Limb (tissue), 2 donors: ENCODE data around the gene GNAO1.

Source experiments
- DNase-seq, 2 donors: peaks; one replicate each; pipeline ENCODE4 v3.0.0-alpha.2; 2016; ENCODE audit errors: extremely low spot score in 2 of 2

The GNAO1 gene

GRCh38 chr16:56265184-56265583, 73.9 kb downstream of the GNAO1 start:
- peak in 1 of 2 donors; percentile 20 for DNase-seq

DNA sequence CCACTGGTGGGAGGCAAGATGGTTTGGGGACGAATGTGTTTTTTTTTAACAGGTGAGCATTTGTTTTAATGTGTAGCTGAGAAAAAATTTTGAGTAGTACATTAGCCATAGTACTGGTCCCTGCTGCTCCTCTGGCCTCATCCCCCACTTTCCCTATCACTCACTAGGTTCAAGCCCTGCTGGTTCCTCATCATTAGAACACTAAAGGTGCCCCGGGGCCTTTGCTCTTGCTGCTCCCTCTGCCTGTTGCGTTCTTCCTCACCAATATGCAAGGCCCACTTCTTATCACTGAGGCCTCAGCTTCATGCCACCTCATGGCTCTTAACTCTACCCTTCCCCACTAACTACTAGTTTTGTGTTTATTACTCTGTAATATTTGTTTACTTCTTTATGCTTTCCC, 74.5 kb downstream of the GNAO1 start:
- no peak for DNase-seq

- peak in 1 of 2 donors; percentile 16 for DNase-seq
These were observed 75.6 kb downstream of the GNAO1 start for GRCh38 chr16:56266641-56267607.

DNA sequence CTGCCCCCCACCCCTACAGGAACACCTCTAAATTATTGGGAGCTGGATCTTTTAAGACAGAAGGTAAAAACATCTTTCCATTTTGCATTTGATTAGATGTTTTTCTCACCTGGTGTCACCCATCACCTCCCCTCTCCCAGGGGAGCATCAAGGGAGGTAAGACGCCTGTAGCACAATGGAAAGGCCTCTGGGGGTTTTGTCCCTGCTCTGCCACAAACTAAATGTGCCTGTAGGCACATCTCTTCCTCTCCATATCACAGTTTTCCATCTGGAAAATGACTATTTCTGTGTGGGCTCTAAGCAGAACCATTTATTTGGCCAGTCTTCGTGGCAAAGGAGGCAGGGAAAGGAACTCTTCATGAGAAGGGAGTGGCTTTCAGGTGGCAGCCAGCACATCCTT, 76.6 kb downstream of the GNAO1 start:
- DNase-seq, result no peak

- DNase-seq, result no peak
These were observed 77.5 kb downstream of the GNAO1 start for GRCh38 chr16:56268799-56269198.

- DNase-seq, result no peak
These were observed 78.0 kb downstream of the GNAO1 start for GRCh38 chr16:56269281-56269680.

DNA sequence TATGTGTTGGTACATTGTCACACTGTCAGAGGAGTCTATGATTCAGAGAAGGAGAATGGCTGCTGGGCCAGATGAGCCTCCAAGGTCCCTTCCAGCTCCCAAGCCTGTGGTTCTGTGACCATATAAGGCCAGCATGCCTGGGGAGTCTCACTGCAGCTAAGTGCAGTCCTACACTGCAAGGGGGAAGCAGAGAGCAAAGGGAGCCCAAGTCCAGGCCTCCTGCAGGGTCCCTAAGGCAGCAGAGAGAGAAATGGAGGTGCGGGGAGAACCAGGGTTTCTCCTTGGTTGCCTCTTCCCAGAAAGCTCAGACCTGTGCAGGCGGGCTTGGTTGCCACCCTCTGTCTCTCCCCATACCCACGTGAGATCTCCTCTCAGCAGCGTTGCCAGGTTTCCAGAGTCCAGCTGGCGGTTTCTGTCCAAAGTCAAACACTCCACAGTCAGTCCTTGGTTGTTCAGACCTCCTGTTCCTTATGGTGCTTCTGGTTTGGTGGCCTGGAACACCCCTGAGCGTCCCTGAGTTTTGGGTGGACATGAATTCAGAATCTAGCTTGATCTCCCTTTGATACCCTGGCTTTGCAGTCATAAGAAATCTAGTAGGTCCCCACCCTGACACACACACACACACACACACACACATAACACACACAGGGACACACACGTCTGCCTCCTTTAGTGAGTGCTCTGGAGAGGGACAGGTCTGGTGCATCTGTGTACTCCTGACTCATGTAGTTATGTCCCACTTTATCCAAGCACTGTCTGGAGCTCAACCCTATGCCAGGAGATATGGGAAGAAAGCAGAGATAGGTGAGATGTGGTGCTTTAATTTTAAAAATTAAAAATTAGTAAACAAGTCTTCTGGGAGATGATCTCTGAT, 78.8 kb downstream of the GNAO1 start:
- DNase-seq, result no peak

DNA sequence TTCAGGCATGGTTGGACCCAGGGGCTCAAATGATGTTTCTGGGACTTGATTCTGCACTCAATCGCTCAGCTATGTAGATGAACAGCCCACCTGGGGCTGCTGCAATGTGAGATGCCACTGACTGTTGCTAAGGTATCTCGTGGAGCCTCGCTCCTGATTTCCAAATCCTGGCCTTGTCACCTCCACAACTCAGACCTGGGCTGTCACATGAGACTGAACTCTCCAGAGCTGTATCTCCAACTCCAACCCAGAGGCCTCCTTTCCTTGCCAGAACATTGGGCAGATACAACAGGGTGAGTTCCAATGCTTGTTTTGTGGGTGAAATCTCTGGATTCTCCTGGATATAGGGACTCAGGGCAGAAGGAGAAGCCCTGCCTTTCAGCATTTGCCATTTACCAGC, 79.5 kb downstream of the GNAO1 start:
- DNase-seq, result no peak

- no peak for DNase-seq
These were observed 81.2 kb downstream of the GNAO1 start for GRCh38 chr16:56272583-56272894.

DNA sequence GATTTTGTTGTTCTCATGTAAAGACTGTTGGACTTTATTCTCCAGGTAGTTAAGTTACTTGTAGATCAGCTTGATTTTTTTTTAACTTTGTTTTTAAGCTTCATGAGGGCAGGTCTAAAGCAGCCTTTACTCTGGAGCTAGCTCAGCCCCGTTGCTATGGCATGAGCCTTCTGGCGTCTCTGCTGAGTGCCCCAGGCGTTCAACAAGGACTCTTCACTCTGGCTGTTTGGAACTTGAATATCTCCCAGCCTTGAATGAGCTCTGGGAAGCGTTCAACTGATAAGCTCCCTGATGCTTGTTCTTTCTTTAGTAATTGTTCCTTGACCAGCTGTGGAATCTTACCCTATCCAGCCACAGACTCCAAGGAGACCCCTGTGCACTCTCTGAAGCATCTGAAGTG, 82.3 kb downstream of the GNAO1 start:
- no peak for DNase-seq

GRCh38 chr16:56274369-56274768, 83.1 kb downstream of the GNAO1 start:
- no peak for DNase-seq

GRCh38 chr16:56275076-56275475, 83.8 kb downstream of the GNAO1 start:
- no peak for DNase-seq

DNA sequence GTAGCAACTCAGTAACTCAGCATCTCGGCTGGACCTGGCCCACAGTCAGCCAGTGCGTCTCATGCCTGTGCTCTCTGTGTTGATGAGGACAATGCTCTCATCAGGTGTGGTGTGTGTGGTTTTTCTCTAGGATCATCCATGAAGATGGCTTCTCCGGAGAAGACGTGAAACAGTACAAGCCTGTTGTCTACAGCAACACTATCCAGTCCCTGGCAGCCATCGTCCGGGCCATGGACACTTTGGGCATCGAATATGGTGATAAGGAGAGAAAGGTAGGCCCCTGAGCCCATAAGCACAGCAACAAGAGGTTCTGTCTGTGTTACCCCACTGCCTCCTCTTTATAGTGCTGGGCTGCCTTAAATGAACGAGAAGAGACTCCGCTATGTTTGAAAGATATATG, 84.5 kb downstream of the GNAO1 start:
- no peak for DNase-seq

DNA sequence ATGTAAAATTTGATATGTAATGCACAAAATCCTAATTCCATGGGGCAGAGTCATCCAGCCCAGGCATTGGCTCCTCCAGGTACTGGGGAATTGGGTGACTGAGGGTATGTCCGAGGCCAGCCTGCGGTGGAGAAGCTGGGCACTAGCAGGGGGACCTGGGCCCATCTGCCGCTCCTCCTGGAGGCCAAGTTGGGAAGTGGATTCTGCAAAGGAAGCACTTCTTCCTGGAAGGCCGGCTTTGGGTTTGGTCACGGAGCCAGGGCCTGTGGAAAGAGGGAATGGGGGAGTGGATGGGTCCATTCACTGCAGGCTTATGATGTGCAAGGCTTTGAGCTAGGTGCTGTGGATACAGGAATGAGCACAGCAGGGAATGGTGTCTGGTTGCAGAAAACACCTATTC, 85.8 kb downstream of the GNAO1 start:
- no peak for DNase-seq

- no peak for DNase-seq
These were observed 87.0 kb downstream of the GNAO1 start for GRCh38 chr16:56278196-56278855.

DNA sequence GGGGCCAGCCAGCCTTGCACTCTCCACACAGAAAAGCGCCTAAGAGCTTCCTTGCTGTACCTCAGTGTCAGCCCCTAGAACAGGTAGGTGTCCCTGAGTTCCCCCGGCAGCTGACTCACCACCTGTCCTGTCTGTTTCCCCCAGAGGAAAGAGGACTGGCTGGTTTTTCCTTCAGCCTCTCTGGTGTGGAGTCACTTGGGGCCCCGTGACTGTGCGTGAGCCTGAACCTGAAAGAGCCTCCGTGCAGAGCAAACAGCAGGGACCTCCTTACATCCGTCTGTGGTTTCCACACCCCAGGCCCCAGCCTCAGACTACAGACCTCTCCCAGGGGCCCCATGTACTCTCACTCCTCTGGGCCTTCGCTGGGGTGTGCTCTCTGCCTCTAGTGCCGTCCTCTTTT, 87.8 kb downstream of the GNAO1 start:
- no peak for DNase-seq

GRCh38 chr16:56279914-56280313, 88.6 kb downstream of the GNAO1 start:
- no peak for DNase-seq

- DNase-seq, result no peak
These were observed 90.0 kb downstream of the GNAO1 start for GRCh38 chr16:56281249-56281805.

DNA sequence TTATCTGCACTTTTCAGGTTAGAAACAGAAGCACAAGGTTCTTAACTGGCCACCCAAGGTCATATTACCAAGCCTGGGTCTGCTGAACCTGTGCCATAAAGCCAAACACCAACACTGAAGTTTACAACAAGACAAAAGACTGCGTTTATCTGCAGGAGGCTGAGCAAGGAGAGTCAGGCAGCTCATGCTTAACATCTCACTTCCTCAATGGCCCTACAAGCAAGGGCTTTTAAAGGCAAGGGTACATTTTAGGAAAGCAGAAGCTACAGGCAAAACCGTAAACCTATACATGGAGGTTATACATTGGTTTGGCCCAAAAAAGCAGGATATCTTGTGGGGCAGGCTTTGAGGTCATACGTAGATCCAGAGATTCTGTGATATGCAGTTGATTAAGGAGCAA, 91.2 kb downstream of the GNAO1 start:
- DNase-seq, result no peak

- no peak for DNase-seq
These were observed 93.2 kb downstream of the GNAO1 start for GRCh38 chr16:56284521-56284920.

GRCh38 chr16:56286809-56287208, 95.5 kb downstream of the GNAO1 start:
- DNase-seq, result no peak

DNA sequence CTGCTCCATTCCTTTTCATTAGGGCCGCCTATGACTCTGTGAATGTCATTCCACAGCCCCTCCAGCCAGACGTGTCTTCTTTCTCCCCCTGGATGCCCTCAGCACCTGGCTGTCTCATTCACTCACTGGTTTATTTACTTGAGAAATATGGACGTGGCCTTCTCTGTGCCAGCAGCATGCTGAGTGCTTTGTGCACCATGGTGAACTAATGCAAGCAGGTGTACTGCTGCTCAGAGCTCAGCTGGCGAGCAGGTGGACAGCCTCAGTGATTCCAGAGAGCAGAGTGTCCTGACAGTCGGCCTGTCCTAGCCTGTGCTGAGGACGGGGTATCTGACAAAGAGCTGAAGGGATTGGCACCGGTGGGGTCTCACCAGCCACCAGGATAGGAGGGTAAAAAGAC, 96.7 kb downstream of the GNAO1 start:
- no peak for DNase-seq
